ENCODE data around the gene HOXD4. TPM values are rescaled to one million over a fixed set of nuclear protein-coding genes. Genes with fewer than 3 reads are reported as not detected.
A peak's percentile ranks its signal among the peaks of the same experiment; 100 is the strongest.

The HOXD4 gene
- total RNA-seq, 6 donors from 2014 or later, result 0.79 to 0.81 TPM; not detected in 4

GRCh38 chr2:176192351-176192750 is 41.0 kb downstream of the HOXD4 start:
- no peak overlapping the region for H3K4me3 ChIP-seq
- H3K36me3 ChIP-seq, result no peaks in the 10 kb centered on the region
- H3K9me3 ChIP-seq, result no peaks in the 10 kb centered on the region
- H3K4me1 ChIP-seq, result peaks cover 20 to 32% (median 25%) of the 10 kb centered on the region in 4 donors
- TF ChIP-seq POLR2A (IDR thresholded peaks at IDR 0.05) (no peak), CTCF (IDR thresholded peaks at IDR 0.05) (no peak), EP300 (IDR thresholded peaks at IDR 0.05) (no peak), POLR2AphosphoS5 (IDR thresholded peaks at IDR 0.05) (no peak)
- peaks cover 0 to 29% (median 16%) of the 10 kb centered on the region in 4 donors for H3K27me3 ChIP-seq
- no peak for ATAC-seq (ENCODE audit: low FRiP score in 2 of 2)
- H3K27ac ChIP-seq, result no peak overlapping the region
- DNase-seq, result no peak
- WGBS, 2 donors, result 33 to 35% methylated on average over 1 of the region's 1 CpG

DNA sequence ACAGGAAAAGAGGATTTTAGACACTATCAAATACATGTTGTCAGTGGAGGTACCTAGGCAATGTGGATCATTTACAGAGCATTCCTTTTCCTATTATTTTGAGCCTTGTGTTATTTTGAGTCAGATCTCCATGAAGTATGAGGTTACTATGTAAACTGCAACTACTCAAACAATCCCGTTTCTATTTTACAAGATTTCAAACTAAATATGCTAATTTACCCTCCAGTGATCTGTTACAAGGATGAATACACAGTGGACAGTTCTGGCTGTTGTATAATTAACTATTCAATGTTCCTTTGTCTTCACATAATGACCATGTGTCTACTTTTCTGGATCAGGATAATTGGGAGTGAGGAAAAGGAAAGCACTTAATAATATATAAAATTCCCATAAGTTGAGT is 41.7 kb downstream of the HOXD4 start:
- no peaks in the 10 kb centered on the region for H3K36me3 ChIP-seq
- H3K4me3 ChIP-seq, result no peak overlapping the region
- H3K27ac ChIP-seq, result no peak overlapping the region
- peaks cover 0 to 27% (median 14%) of the 10 kb centered on the region in 4 donors for H3K27me3 ChIP-seq
- TF ChIP-seq EP300 (IDR thresholded peaks at IDR 0.05) (no peak), POLR2A (IDR thresholded peaks at IDR 0.05) (no peak), POLR2AphosphoS5 (IDR thresholded peaks at IDR 0.05) (no peak), CTCF (IDR thresholded peaks at IDR 0.05) (no peak)
- H3K9me3 ChIP-seq, result no peaks in the 10 kb centered on the region
- ATAC-seq (ENCODE audit: low FRiP score in 2 of 2) (no peak), DNase-seq (no peak)
- peaks cover 14 to 25% (median 18%) of the 10 kb centered on the region in 4 donors for H3K4me1 ChIP-seq
- 13 to 15% methylated on average over 1 of the region's 1 CpG for WGBS, 2 donors

- Histone ChIP-seq H3K4me3 (no peak overlapping the region), H3K27me3 (no peaks in the 10 kb centered on the region), H3K4me1 (no peaks in the 10 kb centered on the region), H3K36me3 (no peaks in the 10 kb centered on the region), H3K27ac (no peak overlapping the region), H3K9me3 (peaks cover 0 to 3% (median 0%) of the 10 kb centered on the region in 4 donors)
- DNase-seq (no peak), ATAC-seq (ENCODE audit: low FRiP score in 2 of 2) (no peak)
- TF ChIP-seq CTCF (IDR thresholded peaks at IDR 0.05) (no peak), POLR2AphosphoS5 (IDR thresholded peaks at IDR 0.05) (no peak), EP300 (IDR thresholded peaks at IDR 0.05) (no peak), POLR2A (IDR thresholded peaks at IDR 0.05) (no peak)
Measured at GRCh38 chr2:176199902-176200301, 48.6 kb downstream of the HOXD4 start.

DNA sequence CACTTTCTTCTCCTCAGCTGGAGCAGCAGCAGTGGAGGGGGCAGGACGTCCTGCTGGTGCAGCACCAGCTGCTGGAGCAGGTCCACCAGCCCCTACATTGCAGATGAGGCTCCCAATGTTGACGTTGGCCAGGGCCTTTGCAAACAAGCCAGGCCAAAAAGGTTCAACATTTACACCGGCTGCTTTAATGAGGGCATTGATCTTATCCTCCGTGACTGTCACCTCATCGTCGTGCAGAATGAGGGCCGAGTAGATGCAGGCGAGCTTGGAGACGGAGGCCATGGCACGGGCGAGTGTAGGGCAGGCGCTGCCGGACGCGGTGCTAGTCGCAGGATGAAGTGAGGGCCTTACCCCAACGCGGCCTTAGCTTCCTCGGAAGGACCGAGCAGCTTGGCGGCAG is 49.6 kb downstream of the HOXD4 start:
- ATAC-seq (ENCODE audit: low FRiP score in 2 of 2) (no peak), DNase-seq (peak in 1 of 2 donors; percentile 50)
- 75 to 83% methylated on average over 21 of the region's 21 CpGs for WGBS, 2 donors
- Histone ChIP-seq H3K27ac (no peak overlapping the region), H3K27me3 (no peaks in the 10 kb centered on the region), H3K36me3 (no peaks in the 10 kb centered on the region), H3K4me3 (no peak overlapping the region), H3K9me3 (peaks cover 0 to 3% (median 0%) of the 10 kb centered on the region in 4 donors), H3K4me1 (no peaks in the 10 kb centered on the region)
- TF ChIP-seq POLR2AphosphoS5 (IDR thresholded peaks at IDR 0.05) (no peak), POLR2A (IDR thresholded peaks at IDR 0.05) (no peak), CTCF (IDR thresholded peaks at IDR 0.05) (no peak), EP300 (IDR thresholded peaks at IDR 0.05) (no peak)

DNA sequence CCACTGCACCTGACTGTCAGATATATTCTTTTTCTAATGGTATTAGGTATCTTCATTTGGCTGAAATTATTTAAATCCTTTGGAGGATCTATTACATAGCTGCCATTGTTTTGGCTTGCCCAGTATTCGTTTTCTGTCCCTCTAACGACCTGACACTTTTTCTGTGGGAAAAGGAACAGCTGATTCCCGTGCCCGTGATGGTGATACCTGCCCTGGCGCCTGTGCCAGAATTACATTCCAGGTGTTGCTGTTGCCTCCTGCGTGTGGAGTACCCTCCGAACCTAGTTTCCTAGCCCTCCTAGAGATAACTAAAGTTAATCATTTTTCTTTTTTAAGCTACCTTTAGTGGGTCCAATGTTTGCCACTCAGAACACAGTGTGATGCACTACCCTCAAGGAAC is 51.1 kb downstream of the HOXD4 start:
- no peak overlapping the region for H3K27ac ChIP-seq
- no peaks in the 10 kb centered on the region for H3K4me1 ChIP-seq
- no peaks in the 10 kb centered on the region for H3K27me3 ChIP-seq
- H3K36me3 ChIP-seq, result no peaks in the 10 kb centered on the region
- H3K9me3 ChIP-seq, result peaks cover 0 to 3% (median 0%) of the 10 kb centered on the region in 4 donors
- DNase-seq (no peak), ATAC-seq (ENCODE audit: low FRiP score in 2 of 2) (no peak)
- no peak overlapping the region for H3K4me3 ChIP-seq
- TF ChIP-seq POLR2A (IDR thresholded peaks at IDR 0.05) (no peak), POLR2AphosphoS5 (IDR thresholded peaks at IDR 0.05) (no peak), EP300 (IDR thresholded peaks at IDR 0.05) (no peak), CTCF (IDR thresholded peaks at IDR 0.05) (no peak)
- WGBS, 2 donors, result 73 to 86% methylated on average over 7 of the region's 7 CpGs
